Sigmoid colon (tissue), 7 donors: ENCODE results near the gene DLGAP4. TPM values are rescaled to one million over a fixed set of nuclear protein-coding genes. Genes with fewer than 3 reads are reported as not detected.

Experiments
- DNase-seq: peaks from one replicate; pipeline ENCODE4 v3.0.0-alpha.2; 2019
- H3K27ac ChIP-seq, 4 donors: fragments of 200-600 bp; sonication (generic); one replicate each; pipeline ENCODE4 v1.5.1; 2016 to 2019; ENCODE audit warnings: mild to moderate bottlenecking in 1 of 4
- H3K27me3 ChIP-seq, 3 donors: fragments of 200-600 bp; sonication (generic); one replicate each; pipeline ENCODE4 v1.5.1; 2019; ENCODE audit warnings: mild to moderate bottlenecking in 1 of 3
- H3K36me3 ChIP-seq, 4 donors: fragments of 200-600 bp; sonication (generic); one replicate each; pipeline ENCODE4 v1.5.1; 2016 to 2019
- H3K4me1 ChIP-seq, 4 donors: fragments of 200-600 bp; sonication (generic); one replicate each; pipeline ENCODE4 v1.5.1; 2017 to 2019
- H3K4me3 ChIP-seq, 4 donors: fragments of 200-600 bp; sonication (generic); one replicate each; pipeline ENCODE4 v1.5.1; 2017 to 2019; ENCODE audit warnings: mild to moderate bottlenecking in 2 of 4, moderate library complexity in 1 of 4
- H3K9me3 ChIP-seq, 4 donors: fragments of 200-600 bp in 3 of 4; sonication (generic) in 3 of 4; one replicate each; pipeline versions ENCODE4 v1.5.1 to v1.6.1; 2013 to 2019
- CTCF ChIP-seq, 4 experiments: fragments of 450-650 bp in 3 of 4; fragments of 200-600 bp in 1 of 4; IDR thresholded peaks; one replicate each; pipeline ENCODE4 v1.5.1; 2016 to 2019; ENCODE audit warnings: antibody characterized with exemption in 4 of 4, mild to moderate bottlenecking in 3 of 4, moderate library complexity in 2 of 4
- EP300 ChIP-seq, 4 donors: sonication (generic); formaldehyde crosslinking; IDR thresholded peaks; one replicate each; pipeline ENCODE4 v1.6.1; 2017; ENCODE audit warnings: antibody characterized with exemption in 4 of 4
- POLR2A ChIP-seq, 2 donors: fragments of 450-650 bp; IDR thresholded peaks; one replicate each; pipeline ENCODE4 v1.6.1; 2016; ENCODE audit warnings: antibody characterized with exemption in 2 of 2, mild to moderate bottlenecking in 2 of 2, moderate library complexity in 2 of 2
- POLR2AphosphoS5 ChIP-seq, 4 donors: sonication (generic); formaldehyde crosslinking; IDR thresholded peaks; one replicate each; pipeline ENCODE4 v1.6.1; 2017; ENCODE audit warnings: antibody characterized with exemption in 4 of 4
- WGBS, 2 donors: extraction: QIAGEN DNeasy Blood & Tissue Kit; methylation state at CpG; one replicate each; pipeline ENCODE4 v1.1.7; 2013; 5-methylcytosine and 5-hydroxymethylcytosine counted together
- intact Hi-C: fragments of 100-400 bp; cut with DNase I; formaldehyde crosslinking; loops from one replicate; pipeline ENCODE4 v1.15.1; 2023
- polyA plus RNA-seq, 3 donors: library from polyadenylated mRNA; stranded (reverse); fragments of 200-250 nt; gene quantifications; one replicate each; pipeline ENCODE4 v1.2.3, GENCODE V29; 2013
- total RNA-seq, 4 donors: library from RNA; depleted of rRNA; stranded (reverse); fragments of >200 nt; gene quantifications; one replicate each; pipeline ENCODE4 v1.1.0, GENCODE V29; 2016
- donor health status: healthy with polysubstance abuse.
- donor health status: Bipolar disorder and iron deficiency.
- donor health status: healthy.

DLGAP4 gene
- total and polyA plus RNA-seq, 7 donors, result 21.0 to 60.7 (median 36.9) TPM

GRCh38 chr20:36487069-36487468 is 180.9 kb downstream of the DLGAP4 start:
- no peak for TF ChIP-seq POLR2A (IDR thresholded peaks at IDR 0.05)
- TF ChIP-seq EP300 (IDR thresholded peaks at IDR 0.05), result no peak
- TF ChIP-seq POLR2AphosphoS5 (IDR thresholded peaks at IDR 0.05), result no peak

GRCh38 chr20:36490191-36490590 is 184.1 kb downstream of the DLGAP4 start:
- Histone ChIP-seq H3K27me3 (no peaks in the 10 kb centered on the region), H3K36me3 (no peaks in the 10 kb centered on the region), H3K27ac (peak overlapping the region; percentile 31 to 51 (median 33)), H3K9me3 (no peaks in the 10 kb centered on the region), H3K4me3 (no peak overlapping the region), H3K4me1 (peaks cover 0 to 96% (median 85%) of the 10 kb centered on the region in 4 donors)
- TF ChIP-seq EP300 (IDR thresholded peaks at IDR 0.05) (no peak), CTCF (IDR thresholded peaks at IDR 0.05) (no peak), POLR2AphosphoS5 (IDR thresholded peaks at IDR 0.05) (no peak), POLR2A (IDR thresholded peaks at IDR 0.05) (no peak)
- no peak for DNase-seq
- 88 to 90% methylated on average over 1 of the region's 1 CpG for WGBS, 2 donors
- intact Hi-C loops, result no loop called here

More at GRCh38 chr20:36487069-36487468, 180.9 kb downstream of the DLGAP4 start:
- Histone ChIP-seq H3K4me1 (peaks cover 0 to 99% (median 89%) of the 10 kb centered on the region in 4 donors), H3K27ac (peak overlapping the region in 3 of 4 donors; percentile 8 to 30 (median 10)), H3K4me3 (no peak overlapping the region), H3K9me3 (no peaks in the 10 kb centered on the region), H3K27me3 (no peaks in the 10 kb centered on the region), H3K36me3 (no peaks in the 10 kb centered on the region)
- 96 to 99% methylated on average over 1 of the region's 1 CpG for WGBS, 2 donors
- intact Hi-C loops, result no loop called here
- DNase-seq, result no peak

GRCh38 chr20:36491901-36492617 is 185.9 kb downstream of the DLGAP4 start:
- Histone ChIP-seq H3K4me3 (no peak overlapping the region), H3K4me1 (peaks cover 0 to 81% (median 70%) of the 10 kb centered on the region in 4 donors), H3K27me3 (no peaks in the 10 kb centered on the region), H3K9me3 (no peaks in the 10 kb centered on the region), H3K36me3 (peaks cover 5 to 15% (median 9%) of the 10 kb centered on the region in 4 donors), H3K27ac (peak overlapping the region; percentile 72 to 89 (median 79))
- WGBS, 2 donors, result 48 to 72% methylated on average over 8 of the region's 8 CpGs
- no peak for DNase-seq
- intact Hi-C loops, result no loop called here
- TF ChIP-seq POLR2A (IDR thresholded peaks at IDR 0.05) (no peak), POLR2AphosphoS5 (IDR thresholded peaks at IDR 0.05) (no peak), CTCF (IDR thresholded peaks at IDR 0.05) (no peak), EP300 (IDR thresholded peaks at IDR 0.05) (no peak)

GRCh38 chr20:36493051-36493800 is 187.1 kb downstream of the DLGAP4 start:
- intact Hi-C loops, result no loop called here
- H3K36me3 ChIP-seq, result peaks cover 15 to 27% (median 21%) of the 10 kb centered on the region in 4 donors
- 83 to 88% methylated on average over 10 of the region's 10 CpGs for WGBS, 2 donors
- H3K9me3 ChIP-seq, result no peaks in the 10 kb centered on the region
- H3K4me3 ChIP-seq, result no peak overlapping the region
- no peak for DNase-seq
- peaks cover 0 to 80% (median 61%) of the 10 kb centered on the region in 4 donors for H3K4me1 ChIP-seq
- H3K27me3 ChIP-seq, result no peaks in the 10 kb centered on the region
- peak overlapping the region; percentile 72 to 89 (median 79) for H3K27ac ChIP-seq
- TF ChIP-seq EP300 (IDR thresholded peaks at IDR 0.05) (no peak), CTCF (IDR thresholded peaks at IDR 0.05) (peak in 1 of 4 experiments; percentile 27)

GRCh38 chr20:36493801-36494114 is 187.6 kb downstream of the DLGAP4 start:
- Histone ChIP-seq H3K27ac (peak overlapping the region; percentile 72 to 89 (median 79)), H3K36me3 (peaks cover 15 to 32% (median 25%) of the 10 kb centered on the region in 4 donors), H3K9me3 (no peaks in the 10 kb centered on the region), H3K27me3 (no peaks in the 10 kb centered on the region), H3K4me3 (no peak overlapping the region), H3K4me1 (peaks cover 0 to 79% (median 58%) of the 10 kb centered on the region in 4 donors)
- intact Hi-C loops, result no loop called here
- peak; percentile 94 for DNase-seq
- TF ChIP-seq EP300 (IDR thresholded peaks at IDR 0.05) (peak in 1 of 4 donors; percentile 72), POLR2A (IDR thresholded peaks at IDR 0.05) (no peak), CTCF (IDR thresholded peaks at IDR 0.05) (no peak), POLR2AphosphoS5 (IDR thresholded peaks at IDR 0.05) (peak; percentile 16 to 69 (median 41))
- WGBS, 2 donors, result 75% methylated on average over 7 of the region's 7 CpGs
